Activated CD8-positive, alpha-beta T cell treated with anti-CD3 and anti-CD28 coated beads for 36 hours (primary cell): Measurements from ENCODE around the gene GRHL1. TPM values are rescaled to one million over a fixed set of nuclear protein-coding genes. Genes with fewer than 3 reads are reported as not detected.

ENCODE experiments used
- ATAC-seq: fragments of 200-7000 bp; cut with Tn5 transposase; one replicate; pipeline ENCODE4 v1.10.0; 2021; ENCODE audit warnings: mild to moderate bottlenecking, moderate library complexity
- CTCF ChIA-PET: fragments of 350-600 bp; sonication (Branson Sonifier 250); formaldehyde crosslinking; loops from one replicate; lab custom pipeline; 2021; ENCODE audit warnings: antibody characterized with exemption; lab: Charles Lee
- POLR2A ChIA-PET: fragments of 350-600 bp; sonication (Branson Sonifier 250); formaldehyde crosslinking; loops from one replicate; lab custom pipeline; 2021; ENCODE audit warnings: antibody characterized with exemption; lab: Charles Lee
- DNase-seq: peaks from one replicate; pipeline ENCODE4 v3.0.0-alpha.2; 2020
- H3K27ac Mint-ChIP-seq: one replicate; pipeline ENCODE4 v1.8.0; 2021; ENCODE audit warnings: mild to moderate bottlenecking, mixed read lengths
- H3K27me3 Mint-ChIP-seq: one replicate; pipeline ENCODE4 v1.8.0; 2021; ENCODE audit warnings: mixed read lengths
- H3K36me3 Mint-ChIP-seq: one replicate; pipeline ENCODE4 v1.8.0; 2021; ENCODE audit warnings: low read depth, mixed read lengths
- H3K4me1 Mint-ChIP-seq: one replicate; pipeline ENCODE4 v1.8.0; 2021; ENCODE audit warnings: low read depth, mixed read lengths
- H3K4me3 Mint-ChIP-seq: one replicate; pipeline ENCODE4 v1.8.0; 2021; ENCODE audit warnings: mild to moderate bottlenecking, moderate library complexity, mixed read lengths
- H3K9me3 Mint-ChIP-seq: one replicate; pipeline ENCODE4 v1.8.0; 2021; ENCODE audit warnings: mixed read lengths
- CTCF ChIP-seq: fragments of 200-600 bp; IDR thresholded peaks from one replicate; pipeline ENCODE4 v1.8.0; 2022; ENCODE audit warnings: antibody characterized with exemption, mild to moderate bottlenecking
- intact Hi-C: fragments of 100-400 bp; cut with micrococcal nuclease; formaldehyde crosslinking; loops from one replicate; pipeline ENCODE4 v1.10.0; 2022
- total RNA-seq, 2 experiments: library from RNA; stranded (reverse); gene quantifications; one replicate each; pipeline ENCODE4 v1.2.3, GENCODE V29; 2021

The GRHL1 gene
- total RNA-seq, 2 experiments from 2014 or later, result 0.20 to 0.25 TPM

- no peaks in the 10 kb centered on the region for H3K27me3 Mint-ChIP-seq
Measured at GRCh38 chr2:9937258-9937657, 14.2 kb upstream of the GRHL1 start.

GRCh38 chr2:9937968-9938367, 13.5 kb upstream of the GRHL1 start:
- DNase-seq, result no peak
- ATAC-seq, result no peak
- POLR2A ChIA-PET, result interaction anchor here (1.1 kb wide), 1 partner anchor 23 kb away, joined by 3 read pairs; no protein-coding TSS in a partner anchor
- Mint-ChIP-seq H3K4me1 (peaks cover 4% of the 10 kb centered on the region), H3K27ac (no peak overlapping the region), H3K4me3 (no peak overlapping the region), H3K9me3 (no peaks in the 10 kb centered on the region), H3K27me3 (no peaks in the 10 kb centered on the region), H3K36me3 (peaks cover 5% of the 10 kb centered on the region)
- CTCF ChIA-PET, result interaction anchor here (0.8 kb wide), 1 partner anchor 110 kb away, joined by 3 read pairs; no protein-coding TSS in a partner anchor
- intact Hi-C loops, result no loop called here
- no peak for TF ChIP-seq CTCF

More at GRCh38 chr2:9937258-9937657, 14.2 kb upstream of the GRHL1 start:
- Mint-ChIP-seq H3K4me1 (peaks cover 4% of the 10 kb centered on the region), H3K4me3 (no peak overlapping the region), H3K9me3 (no peaks in the 10 kb centered on the region), H3K27ac (no peak overlapping the region), H3K36me3 (peaks cover 6% of the 10 kb centered on the region)
- ChIA-PET CTCF (interaction anchor here (0.8 kb wide), 1 partner anchor 110 kb away, joined by 3 read pairs; no protein-coding TSS in a partner anchor), POLR2A (interaction anchor here (1.1 kb wide), 1 partner anchor 22 kb away, joined by 3 read pairs; no protein-coding TSS in a partner anchor)
- TF ChIP-seq CTCF, result no peak
- no peak for ATAC-seq
- intact Hi-C loops, result no loop called here
- no peak for DNase-seq

GRCh38 chr2:9939587-9940485, 11.7 kb upstream of the GRHL1 start:
- Mint-ChIP-seq H3K27me3 (no peaks in the 10 kb centered on the region), H3K36me3 (no peaks in the 10 kb centered on the region), H3K4me1 (peaks cover 4% of the 10 kb centered on the region), H3K27ac (no peak overlapping the region), H3K4me3 (no peak overlapping the region), H3K9me3 (no peaks in the 10 kb centered on the region)
- no peak for TF ChIP-seq CTCF
- ATAC-seq, result no peak
- intact Hi-C loops, result no loop called here
- no peak for DNase-seq
- ChIA-PET POLR2A (interaction anchor here (0.6 to 0.8 kb wide), 2 partner anchors 131 to 141 kb away, joined by 3 to 4 read pairs; no protein-coding TSS in a partner anchor), CTCF (interaction anchor here (1.2 to 1.6 kb wide), 3 partner anchors 8 to 132 kb away, joined by 3 to 5 read pairs (median 3); no protein-coding TSS in a partner anchor)

GRCh38 chr2:9941196-9941995, 10.1 kb upstream of the GRHL1 start:
- H3K27me3 Mint-ChIP-seq, result peaks cover 10% of the 10 kb centered on the region
- H3K9me3 Mint-ChIP-seq, result no peaks in the 10 kb centered on the region
- intact Hi-C loops, result no loop called here
- no peak for TF ChIP-seq CTCF
- H3K27ac Mint-ChIP-seq, result no peak overlapping the region
- H3K4me3 Mint-ChIP-seq, result no peak overlapping the region
- DNase-seq, result no peak
- ATAC-seq, result no peak
- ChIA-PET CTCF (interaction anchor here (0.6 to 1.9 kb wide), 6 partner anchors 18 to 142 kb away, joined by 3 to 6 read pairs (median 4); no protein-coding TSS in a partner anchor), POLR2A (interaction anchor here (0.6 kb wide), 1 partner anchor 467 kb away, joined by 3 read pairs; no protein-coding TSS in a partner anchor)
- no peaks in the 10 kb centered on the region for H3K4me1 Mint-ChIP-seq
- H3K36me3 Mint-ChIP-seq, result no peaks in the 10 kb centered on the region
